22Rv1 (cell line): ENCODE results near the gene PSG11.
"Not testable (repeated sequence)": the region's sequence is repeated elsewhere in the genome, so short reads cannot be mapped to it uniquely, and the experiment has no call there.

ENCODE experiments used
- ZFX ChIP-seq: fragments of 450-650 bp; IDR thresholded peaks from 2 replicates; pipeline ENCODE4 v1.6.1; 2017; ENCODE audit warnings: antibody characterized with exemption, borderline replicate concordance
- TF ChIP-seq, protein P1 (sequence below): fragments of 450-650 bp; IDR thresholded peaks from 2 replicates; pipeline ENCODE4 v1.5.1; 2017; ENCODE audit warnings: mild to moderate bottlenecking

DNA sequence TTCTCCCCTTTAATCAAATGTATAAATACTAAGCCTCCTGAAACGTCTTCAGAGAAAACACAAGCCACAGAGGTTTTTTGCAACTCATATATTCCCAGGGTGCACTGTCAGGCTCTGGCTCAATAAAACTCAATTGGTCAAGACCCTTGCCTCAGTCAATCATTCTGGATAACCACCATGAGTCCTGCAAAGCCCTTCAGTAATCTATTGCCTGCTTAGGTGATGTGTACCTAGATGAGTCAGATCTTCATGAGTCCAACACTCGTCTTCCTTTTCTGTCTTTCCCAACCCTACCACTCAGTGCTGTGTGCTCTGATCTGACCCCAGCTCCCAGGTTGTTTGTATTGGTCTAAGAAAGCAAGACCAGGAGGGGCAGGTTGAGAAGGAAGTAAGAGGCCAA, 32.2 kb upstream of the PSG11 start:
- TF ChIP-seq, protein P1, sequence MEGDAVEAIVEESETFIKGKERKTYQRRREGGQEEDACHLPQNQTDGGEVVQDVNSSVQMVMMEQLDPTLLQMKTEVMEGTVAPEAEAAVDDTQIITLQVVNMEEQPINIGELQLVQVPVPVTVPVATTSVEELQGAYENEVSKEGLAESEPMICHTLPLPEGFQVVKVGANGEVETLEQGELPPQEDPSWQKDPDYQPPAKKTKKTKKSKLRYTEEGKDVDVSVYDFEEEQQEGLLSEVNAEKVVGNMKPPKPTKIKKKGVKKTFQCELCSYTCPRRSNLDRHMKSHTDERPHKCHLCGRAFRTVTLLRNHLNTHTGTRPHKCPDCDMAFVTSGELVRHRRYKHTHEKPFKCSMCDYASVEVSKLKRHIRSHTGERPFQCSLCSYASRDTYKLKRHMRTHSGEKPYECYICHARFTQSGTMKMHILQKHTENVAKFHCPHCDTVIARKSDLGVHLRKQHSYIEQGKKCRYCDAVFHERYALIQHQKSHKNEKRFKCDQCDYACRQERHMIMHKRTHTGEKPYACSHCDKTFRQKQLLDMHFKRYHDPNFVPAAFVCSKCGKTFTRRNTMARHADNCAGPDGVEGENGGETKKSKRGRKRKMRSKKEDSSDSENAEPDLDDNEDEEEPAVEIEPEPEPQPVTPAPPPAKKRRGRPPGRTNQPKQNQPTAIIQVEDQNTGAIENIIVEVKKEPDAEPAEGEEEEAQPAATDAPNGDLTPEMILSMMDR: not testable (repeated sequence)
- TF ChIP-seq ZFX: not testable (repeated sequence)
